Caco-2 (cell line): ENCODE data around the gene SPRR3. TPM values are rescaled to one million over a fixed set of nuclear protein-coding genes. Genes with fewer than 3 reads are reported as not detected.

Source experiments
- BruUV-seq: library from RNA; stranded (reverse); fragments of 400-500 nt; replicated peaks from 2 replicates; lab custom pipeline; 2021; lab: Mats Ljungman, UMichigan
- CTCF ChIA-PET: fragments of 300-600 bp; sonication (Branson Sonifier 250); formaldehyde crosslinking; loops from one replicate; lab custom pipeline; 2022; ENCODE audit warnings: antibody characterized with exemption; lab: Charles Lee
- POLR2A ChIA-PET: fragments of 300-600 bp; sonication (Branson Sonifier 250); formaldehyde crosslinking; loops from one replicate; lab custom pipeline; 2022; ENCODE audit warnings: antibody characterized with exemption; lab: Charles Lee
- DNase-seq, 2 experiments: peaks; one replicate each; pipeline versions ENCODE4 v3.0.0 to v3.0.0-alpha.2; 2020 to 2022
- H3K27me3 ChIP-seq: replicated peaks from 2 replicates; pipeline ENCODE4 v1.6.0; 2011; ENCODE audit warnings: low read length; ENCODE audit not compliant: control insufficient read depth, insufficient read depth
- H3K36me3 ChIP-seq: 2 replicates; pipeline ENCODE4 v1.5.1; 2011; ENCODE audit warnings: low read length; ENCODE audit not compliant: control insufficient read depth, insufficient read depth
- H3K4me1 ChIP-seq: fragments of 250-450 bp; sonication (Bioruptor Pico); 2 replicates; pipeline ENCODE4 v1.5.1; 2020; ENCODE audit warnings: mild to moderate bottlenecking
- H3K4me3 ChIP-seq: 2 replicates; pipeline ENCODE4 v1.5.1; 2011; ENCODE audit warnings: low read depth, mild to moderate bottlenecking, control low read depth, low read length
- H3K9me3 ChIP-seq: fragments of 250-450 bp; sonication (Bioruptor Pico); 2 replicates; pipeline ENCODE4 v1.5.1; 2020; ENCODE audit warnings: mild to moderate bottlenecking, moderate library complexity
- H3K27ac Mint-ChIP-seq: one replicate; pipeline ENCODE4 v1.8.0; 2022; ENCODE audit warnings: mixed read lengths; ENCODE audit not compliant: unreplicated experiment
- H3K27me3 Mint-ChIP-seq: one replicate; pipeline ENCODE4 v1.8.0; 2022; ENCODE audit warnings: mixed read lengths; ENCODE audit not compliant: insufficient read depth, unreplicated experiment
- H3K36me3 Mint-ChIP-seq: one replicate; pipeline ENCODE4 v1.8.0; 2022; ENCODE audit warnings: mild to moderate bottlenecking, mixed read lengths; ENCODE audit not compliant: insufficient read depth, unreplicated experiment
- H3K4me1 Mint-ChIP-seq: one replicate; pipeline ENCODE4 v1.8.0; 2022; ENCODE audit warnings: low read depth, mixed read lengths; ENCODE audit not compliant: unreplicated experiment
- H3K4me3 Mint-ChIP-seq: one replicate; pipeline ENCODE4 v1.8.0; 2022; ENCODE audit warnings: mild to moderate bottlenecking, moderate library complexity, mixed read lengths; ENCODE audit not compliant: unreplicated experiment
- H3K9me3 Mint-ChIP-seq: one replicate; pipeline ENCODE4 v1.8.0; 2022; ENCODE audit warnings: mixed read lengths; ENCODE audit not compliant: unreplicated experiment
- intact Hi-C: fragments of 100-400 bp; cut with micrococcal nuclease; formaldehyde crosslinking; loops from one replicate; pipeline ENCODE4 v1.10.0; 2022; ENCODE audit not compliant: unreplicated experiment
- total RNA-seq: library from RNA; stranded (reverse); gene quantifications from 2 replicates; pipeline ENCODE4 v1.2.3, GENCODE V29; 2022
- TF ChIP-seq, protein P1 (sequence below), 2 experiments: fragments of 200-600 bp in 1 of 2; IDR thresholded peaks; 1 replicate in 1 of 2; 2 replicates in 1 of 2; pipeline versions ENCODE4 v1.5.1 to v1.8.0; 2011 to 2022; ENCODE audit warnings: antibody characterized with exemption in 1 of 2, control low read depth in 1 of 2, inconsistent platforms in 1 of 2, low read depth in 1 of 2, low read length in 1 of 2, mild to moderate bottlenecking in 1 of 2, moderate library complexity in 1 of 2; ENCODE audit not compliant: insufficient read depth in 1 of 2, severe bottlenecking in 1 of 2, unreplicated experiment in 1 of 2

Gene SPRR3
- total RNA-seq, 1 experiment from 2014 or later, result 0.70 TPM

GRCh38 chr1:153049211-153049610 lies 47.7 kb downstream of the SPRR3 start:
- POLR2A ChIA-PET, result no interaction called here

More at GRCh38 chr1:153049211-153049610, 47.7 kb downstream of the SPRR3 start:
- BruUV-seq, result no TSS peak
- Histone ChIP-seq H3K4me1 (no peaks in the 10 kb centered on the region), H3K4me3 (no peak overlapping the region), H3K27me3 (no peaks in the 10 kb centered on the region; the same call in 1 of the 2 replicates), H3K9me3 (no peaks in the 10 kb centered on the region; the same call in 1 of the 2 replicates), H3K36me3 (no peaks in the 10 kb centered on the region)
- TF ChIP-seq, protein P1, sequence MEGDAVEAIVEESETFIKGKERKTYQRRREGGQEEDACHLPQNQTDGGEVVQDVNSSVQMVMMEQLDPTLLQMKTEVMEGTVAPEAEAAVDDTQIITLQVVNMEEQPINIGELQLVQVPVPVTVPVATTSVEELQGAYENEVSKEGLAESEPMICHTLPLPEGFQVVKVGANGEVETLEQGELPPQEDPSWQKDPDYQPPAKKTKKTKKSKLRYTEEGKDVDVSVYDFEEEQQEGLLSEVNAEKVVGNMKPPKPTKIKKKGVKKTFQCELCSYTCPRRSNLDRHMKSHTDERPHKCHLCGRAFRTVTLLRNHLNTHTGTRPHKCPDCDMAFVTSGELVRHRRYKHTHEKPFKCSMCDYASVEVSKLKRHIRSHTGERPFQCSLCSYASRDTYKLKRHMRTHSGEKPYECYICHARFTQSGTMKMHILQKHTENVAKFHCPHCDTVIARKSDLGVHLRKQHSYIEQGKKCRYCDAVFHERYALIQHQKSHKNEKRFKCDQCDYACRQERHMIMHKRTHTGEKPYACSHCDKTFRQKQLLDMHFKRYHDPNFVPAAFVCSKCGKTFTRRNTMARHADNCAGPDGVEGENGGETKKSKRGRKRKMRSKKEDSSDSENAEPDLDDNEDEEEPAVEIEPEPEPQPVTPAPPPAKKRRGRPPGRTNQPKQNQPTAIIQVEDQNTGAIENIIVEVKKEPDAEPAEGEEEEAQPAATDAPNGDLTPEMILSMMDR (IDR thresholded peaks at IDR 0.05; ENCODE audit: insufficient read depth in 1 of 2, low read depth in 1 of 2, low read length in 1 of 2, severe bottlenecking in 1 of 2, unreplicated experiment in 1 of 2), result no peak
- CTCF ChIA-PET, result no interaction called here
- H3K4me1 Mint-ChIP-seq, result no peaks in the 10 kb centered on the region
- peaks cover 28% of the 10 kb centered on the region for H3K27me3 Mint-ChIP-seq
- intact Hi-C loops, result no loop called here
- H3K9me3 Mint-ChIP-seq, result no peaks in the 10 kb centered on the region
- H3K27ac Mint-ChIP-seq, result no peak overlapping the region
- no peak overlapping the region for H3K4me3 Mint-ChIP-seq
- H3K36me3 Mint-ChIP-seq, result no peaks in the 10 kb centered on the region
- no peak for DNase-seq

Other genes with a start within 250 kb of the SPRR3 start
- gene KPRP, start 243.7 kb upstream of the SPRR3 start, total RNA-seq, result not detected in 2 replicates
- not detected in 2 replicates for gene LCE1F, start 226.6 kb upstream of the SPRR3 start, total RNA-seq
- not detected in 2 replicates for gene LCE1E, start 215.5 kb upstream of the SPRR3 start, total RNA-seq
- gene LCE1D, start 205.0 kb upstream of the SPRR3 start, total RNA-seq, result not detected in 2 replicates
- not detected in 2 replicates for gene LCE1C, start 195.1 kb upstream of the SPRR3 start, total RNA-seq
- gene LCE1B, start 189.8 kb upstream of the SPRR3 start, total RNA-seq, result not detected in 2 replicates
- not detected in 2 replicates for gene LCE1A, start 174.3 kb upstream of the SPRR3 start, total RNA-seq
- not detected in 2 replicates for gene LCE6A, start 158.9 kb upstream of the SPRR3 start, total RNA-seq
- not detected in 2 replicates for gene LCE7A, start 141.8 kb upstream of the SPRR3 start, total RNA-seq
- not detected in 2 replicates for gene SMCP, start 123.4 kb upstream of the SPRR3 start, total RNA-seq
- gene IVL, start 93.2 kb upstream of the SPRR3 start, total RNA-seq, result not detected in 2 replicates
- gene SPRR5, start 54.5 kb upstream of the SPRR3 start, total RNA-seq, result not detected in 2 replicates
- not detected in 2 replicates for gene SPRR4, start 31.1 kb upstream of the SPRR3 start, total RNA-seq
- not detected in 2 replicates for gene SPRR1A, start 17.7 kb upstream of the SPRR3 start, total RNA-seq
- gene SPRR1B, start 29.5 kb downstream of the SPRR3 start, total RNA-seq, result not detected in 2 replicates
- gene SPRR2D, start 39.4 kb downstream of the SPRR3 start, total RNA-seq, result not detected in 2 replicates
- gene SPRR2A, start 55.8 kb downstream of the SPRR3 start, total RNA-seq, result not detected in 2 replicates
- gene SPRR2B, start 69.9 kb downstream of the SPRR3 start, total RNA-seq, result not detected in 2 replicates
- not detected in 2 replicates for gene SPRR2E, start 92.8 kb downstream of the SPRR3 start, total RNA-seq
- gene SPRR2F, start 111.8 kb downstream of the SPRR3 start, total RNA-seq, result not detected in 2 replicates
- not detected in 2 replicates for gene SPRR2G, start 149.1 kb downstream of the SPRR3 start, total RNA-seq
- gene LELP1, start 201.7 kb downstream of the SPRR3 start, total RNA-seq, result not detected in 2 replicates
- gene PRR9, start 215.8 kb downstream of the SPRR3 start, total RNA-seq, result 0.88 TPM in 1 of 2 replicates, not detected in the other